HS-27A (cell line): ENCODE results near the gene OGT.

ENCODE experiments used
- DNase-seq: peaks from one replicate; pipeline ENCODE4 v3.0.0-alpha.2; 2012; ENCODE audit warnings: low read depth, missing footprints

Gene OGT

DNA sequence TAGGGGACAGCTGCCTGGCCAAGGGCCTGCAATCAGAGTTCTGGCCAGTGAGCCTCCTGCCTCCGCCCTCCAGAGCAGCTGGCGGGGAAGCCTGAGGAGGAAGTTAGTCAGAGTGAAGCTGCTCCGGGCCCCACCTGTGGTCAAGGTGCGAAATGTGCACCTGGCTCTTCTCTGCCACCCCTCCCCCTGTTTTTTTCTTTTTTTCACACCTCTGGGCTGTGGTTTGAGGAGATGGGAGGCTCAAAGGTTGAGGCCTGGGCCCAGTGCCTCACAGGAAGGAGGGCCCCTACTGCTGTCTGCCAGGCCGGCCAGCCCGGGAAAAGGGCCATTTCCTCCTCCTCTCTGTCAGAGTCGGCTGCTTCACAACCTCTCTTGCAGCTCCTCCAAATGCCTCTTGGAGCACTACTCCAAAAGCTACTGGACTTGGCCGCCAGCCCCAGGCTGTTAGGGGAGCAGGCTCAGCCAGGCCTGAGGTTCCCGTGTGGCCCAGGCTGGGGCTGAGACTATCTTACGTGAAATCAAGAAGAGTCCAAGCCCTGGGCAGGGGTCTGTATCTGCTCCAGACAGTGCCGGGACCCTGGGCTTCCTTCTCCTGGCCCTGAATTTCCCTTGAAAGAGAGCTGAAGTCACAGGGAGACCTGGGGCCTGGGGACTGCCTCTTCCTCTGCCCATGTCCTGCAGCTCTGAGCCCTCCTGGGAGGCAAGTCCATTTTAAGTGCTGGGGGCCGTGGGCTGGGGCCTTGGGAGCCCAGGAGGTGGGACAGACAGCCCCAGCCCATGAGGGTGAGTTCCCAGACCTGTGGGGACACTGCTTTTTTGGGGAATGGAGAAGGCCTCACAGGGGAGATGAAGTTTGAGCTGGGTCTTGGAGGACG is 89.9 kb downstream of the OGT start:
- DNase-seq, result no peak

DNA sequence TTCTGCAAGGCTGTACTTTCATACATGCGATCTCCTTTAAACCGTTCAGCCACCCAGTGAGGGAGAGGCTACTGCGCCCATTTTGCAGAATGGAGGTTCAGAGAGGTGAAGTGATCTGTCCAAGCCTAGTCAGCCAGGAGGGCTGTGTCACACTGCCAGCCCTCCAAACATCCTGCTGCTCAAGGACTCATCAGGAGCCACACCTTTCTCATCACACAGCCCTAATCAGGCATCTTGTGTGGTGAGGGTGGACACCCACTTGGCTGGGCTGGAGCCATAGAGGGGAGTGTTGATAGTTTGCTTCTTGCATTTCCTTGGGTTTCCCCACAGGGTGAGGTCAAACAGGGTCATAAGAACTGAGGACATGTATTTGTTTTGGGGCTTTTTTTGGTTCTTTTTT is 90.8 kb downstream of the OGT start:
- no peak for DNase-seq

DNA sequence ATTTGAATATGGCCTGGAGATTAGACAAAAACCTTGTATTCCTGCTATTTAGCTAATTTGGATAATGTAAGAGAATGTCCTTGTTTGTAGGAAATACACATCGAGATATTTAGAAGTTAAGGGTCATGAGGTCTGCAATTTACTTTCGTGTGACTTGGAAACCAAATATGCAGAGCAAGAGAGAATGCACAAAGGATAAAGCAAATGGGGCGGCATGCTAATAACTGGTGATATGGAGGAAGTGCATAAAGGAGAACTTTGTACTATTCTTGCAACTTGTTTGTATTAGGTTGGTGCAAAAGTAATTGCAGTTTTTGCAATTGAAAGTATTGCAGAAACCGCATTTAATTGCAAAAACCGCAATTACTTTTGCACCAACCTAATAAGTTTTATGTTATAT is 92.6 kb downstream of the OGT start:
- no peak for DNase-seq
